ENCODE data around the gene JTB. TPM values are rescaled to one million over a fixed set of nuclear protein-coding genes. Genes with fewer than 3 reads are reported as not detected.

The JTB gene
- polyA plus RNA-seq, 1 experiment, result 227 TPM

GRCh38 chr1:153939476-153939875 is 38.0 kb downstream of the JTB start:
- peaks cover 32% of the 10 kb centered on the region for H3K36me3 ChIP-seq (ENCODE audit: control insufficient read depth, insufficient read depth, low read length)
- no peak for TF ChIP-seq CTCF (IDR thresholded peaks at IDR 0.05; ENCODE audit: insufficient read depth, low read depth, low read length)
- POLR2A ChIA-PET, result no interaction called here
- no peak for DNase-seq (ENCODE audit: low read depth)
- H3K4me3 ChIP-seq (ENCODE audit: low read depth, low read length), result no peak overlapping the region
- CTCF ChIA-PET, result interaction anchor here (1.1 to 1.6 kb wide), 2 partner anchors 24 to 93 kb away, joined by 3 to 5 read pairs; partner anchors contain the start of gene SLC39A1
- no peaks in the 10 kb centered on the region for H3K27me3 ChIP-seq (ENCODE audit: control insufficient read depth, insufficient read depth, low read length)

DNA sequence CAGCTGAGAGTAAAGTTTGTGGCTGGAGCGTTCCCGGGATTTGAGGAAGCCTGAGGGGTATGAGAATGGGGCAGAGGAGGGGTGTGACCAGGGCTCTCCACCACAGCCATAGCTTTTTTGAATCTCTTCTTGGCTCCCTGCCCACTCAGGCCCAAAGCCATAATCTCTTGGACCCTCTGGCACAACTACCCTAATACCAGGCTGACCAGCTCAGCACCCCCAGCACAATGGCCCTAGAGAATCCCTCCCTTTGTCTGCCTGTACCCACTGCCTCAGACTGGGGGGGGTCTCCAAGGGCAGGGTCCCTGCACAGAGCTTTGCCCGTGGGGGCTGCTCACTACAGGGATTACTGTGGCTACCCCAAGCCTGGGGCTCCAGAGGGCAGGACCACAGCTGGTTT is 38.5 kb downstream of the JTB start:
- TF ChIP-seq CTCF (IDR thresholded peaks at IDR 0.05; ENCODE audit: insufficient read depth, low read depth, low read length), result no peak
- ChIA-PET CTCF (interaction anchor here (0.5 to 1.1 kb wide), 2 partner anchors 40 to 93 kb away, joined by 3 to 4 read pairs; no protein-coding TSS in a partner anchor), POLR2A (no interaction called here)
- Histone ChIP-seq H3K36me3 (ENCODE audit: control insufficient read depth, insufficient read depth, low read length) (peaks cover 33% of the 10 kb centered on the region), H3K27me3 (ENCODE audit: control insufficient read depth, insufficient read depth, low read length) (no peaks in the 10 kb centered on the region), H3K4me3 (ENCODE audit: low read depth, low read length) (no peak overlapping the region)
- DNase-seq (ENCODE audit: low read depth), result no peak

- DNase-seq (ENCODE audit: low read depth), result no peak
- Histone ChIP-seq H3K27me3 (ENCODE audit: control insufficient read depth, insufficient read depth, low read length) (no peaks in the 10 kb centered on the region), H3K36me3 (ENCODE audit: control insufficient read depth, insufficient read depth, low read length) (peaks cover 45% of the 10 kb centered on the region), H3K4me3 (ENCODE audit: low read depth, low read length) (no peak overlapping the region)
- ChIA-PET POLR2A (no interaction called here), CTCF (interaction anchor here (0.7 kb wide), 1 partner anchor 9 kb away, joined by 3 read pairs; no protein-coding TSS in a partner anchor)
- no peak for TF ChIP-seq CTCF (IDR thresholded peaks at IDR 0.05; ENCODE audit: insufficient read depth, low read depth, low read length)
Observed at GRCh38 chr1:153937331-153937730, 40.1 kb downstream of the JTB start.

- no peak overlapping the region for H3K4me3 ChIP-seq (ENCODE audit: low read depth, low read length)
- CTCF ChIA-PET, result no interaction called here
- TF ChIP-seq CTCF (IDR thresholded peaks at IDR 0.05; ENCODE audit: insufficient read depth, low read depth, low read length), result no peak
- no peak for DNase-seq (ENCODE audit: low read depth)
- H3K36me3 ChIP-seq (ENCODE audit: control insufficient read depth, insufficient read depth, low read length), result peaks cover 45% of the 10 kb centered on the region
- H3K27me3 ChIP-seq (ENCODE audit: control insufficient read depth, insufficient read depth, low read length), result no peaks in the 10 kb centered on the region
- POLR2A ChIA-PET, result no interaction called here
Observed at GRCh38 chr1:153936011-153936802, 41.3 kb downstream of the JTB start.

- Histone ChIP-seq H3K27me3 (ENCODE audit: control insufficient read depth, insufficient read depth, low read length) (no peaks in the 10 kb centered on the region), H3K4me3 (ENCODE audit: low read depth, low read length) (no peak overlapping the region), H3K36me3 (ENCODE audit: control insufficient read depth, insufficient read depth, low read length) (peaks cover 42% of the 10 kb centered on the region)
- TF ChIP-seq CTCF (IDR thresholded peaks at IDR 0.05; ENCODE audit: insufficient read depth, low read depth, low read length), result no peak
- CTCF ChIA-PET, result interaction anchor here (0.7 to 1.5 kb wide), 2 partner anchors 11 kb away, joined by 3 to 5 read pairs; partner anchors contain the start of genes DENND4B and GATAD2B
- DNase-seq (ENCODE audit: low read depth), result no peak
- POLR2A ChIA-PET, result no interaction called here
Observed at GRCh38 chr1:153934746-153935145, 42.7 kb downstream of the JTB start.

Data from BJ (cell line).